ENCODE measurements around the gene SOX15.
"Not testable (repeated sequence)": the region's sequence is repeated elsewhere in the genome, so short reads cannot be mapped to it uniquely, and the experiment has no call there.

Gene SOX15

DNA sequence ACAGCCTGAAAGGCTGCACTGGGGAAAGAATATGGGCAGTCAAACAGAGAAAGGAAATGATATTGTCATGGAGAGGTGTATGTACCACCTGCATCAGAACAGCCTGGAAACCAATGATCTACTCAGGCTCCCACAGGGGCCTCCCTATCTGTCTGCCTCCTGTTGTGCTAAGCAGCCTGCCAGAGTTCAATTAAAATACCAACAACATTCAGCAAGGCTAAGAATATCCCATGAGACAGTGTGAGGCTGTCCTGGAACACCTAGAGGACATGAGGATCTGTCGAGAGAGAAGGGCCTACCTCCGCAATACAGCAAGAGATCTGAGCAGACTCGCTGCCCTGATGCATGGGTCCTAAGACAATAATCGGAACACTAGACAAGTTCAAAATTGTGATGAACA, 16.4 kb upstream of the SOX15 start:
- DNase-seq: no peak

GRCh38 chr17:7597561-7597960, 7.7 kb upstream of the SOX15 start:
- not testable (repeated sequence) for DNase-seq

GRCh38 chr17:7593296-7593695, 3.4 kb upstream of the SOX15 start:
- no peak for DNase-seq

GRCh38 chr17:7592422-7593021, 2.6 kb upstream of the SOX15 start:
- DNase-seq: no peak

GRCh38 chr17:7591596-7591995, 1.7 kb upstream of the SOX15 start:
- no peak for DNase-seq

DNA sequence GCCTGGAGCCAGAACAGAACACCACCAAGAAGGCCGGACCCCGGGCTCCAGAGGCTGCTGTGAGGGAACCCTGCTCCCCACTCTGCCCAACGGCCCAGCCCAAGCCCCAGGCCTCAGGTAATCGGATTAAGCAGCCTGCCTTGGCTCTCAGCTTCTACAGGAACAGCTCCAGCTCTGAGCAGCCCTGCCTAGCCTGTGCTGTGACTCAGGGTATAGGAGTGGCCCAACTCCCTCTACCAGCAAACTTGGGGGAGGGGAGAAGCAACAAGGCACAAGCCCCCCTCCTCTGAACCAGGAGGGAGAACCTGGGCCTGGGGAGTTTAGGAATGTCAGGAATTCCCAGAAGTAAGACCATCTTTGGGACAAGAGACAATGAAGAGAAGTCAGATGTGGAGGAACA, 849 bp upstream of the SOX15 start:
- no peak for DNase-seq

DNA sequence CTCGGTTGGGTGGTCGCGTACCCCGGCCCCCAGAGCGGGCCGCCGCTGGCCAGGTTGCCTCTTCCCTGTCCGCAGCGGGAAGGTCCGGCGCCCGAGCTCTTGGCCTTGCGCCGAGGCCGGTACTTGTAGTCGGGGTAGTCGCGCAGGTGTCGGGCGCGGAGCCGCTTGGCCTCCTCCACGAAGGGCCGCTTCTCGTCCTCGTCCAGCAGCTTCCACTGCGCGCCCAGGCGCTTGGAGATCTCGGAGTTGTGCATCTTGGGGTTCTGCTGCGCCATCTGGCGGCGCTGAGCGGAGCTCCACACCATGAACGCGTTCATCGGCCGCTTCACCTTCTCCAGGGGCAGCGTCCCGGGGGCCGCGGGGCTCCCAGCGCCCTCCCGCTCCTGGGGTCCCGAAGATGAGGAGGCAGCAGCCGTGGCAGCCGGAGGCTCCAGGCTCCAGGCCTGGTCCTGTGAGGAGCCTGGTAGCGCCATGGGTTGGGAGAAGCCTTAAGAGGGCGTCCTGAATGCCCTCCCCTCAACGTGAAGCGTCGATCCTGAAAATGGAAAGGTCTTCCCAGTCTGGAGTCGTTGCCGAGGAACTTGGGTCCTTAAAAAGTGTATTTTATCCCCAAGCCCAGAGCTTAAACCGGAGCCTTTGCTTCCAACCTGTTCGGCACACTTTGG, 558 bp downstream of the SOX15 start:
- DNase-seq: no peak

DNA sequence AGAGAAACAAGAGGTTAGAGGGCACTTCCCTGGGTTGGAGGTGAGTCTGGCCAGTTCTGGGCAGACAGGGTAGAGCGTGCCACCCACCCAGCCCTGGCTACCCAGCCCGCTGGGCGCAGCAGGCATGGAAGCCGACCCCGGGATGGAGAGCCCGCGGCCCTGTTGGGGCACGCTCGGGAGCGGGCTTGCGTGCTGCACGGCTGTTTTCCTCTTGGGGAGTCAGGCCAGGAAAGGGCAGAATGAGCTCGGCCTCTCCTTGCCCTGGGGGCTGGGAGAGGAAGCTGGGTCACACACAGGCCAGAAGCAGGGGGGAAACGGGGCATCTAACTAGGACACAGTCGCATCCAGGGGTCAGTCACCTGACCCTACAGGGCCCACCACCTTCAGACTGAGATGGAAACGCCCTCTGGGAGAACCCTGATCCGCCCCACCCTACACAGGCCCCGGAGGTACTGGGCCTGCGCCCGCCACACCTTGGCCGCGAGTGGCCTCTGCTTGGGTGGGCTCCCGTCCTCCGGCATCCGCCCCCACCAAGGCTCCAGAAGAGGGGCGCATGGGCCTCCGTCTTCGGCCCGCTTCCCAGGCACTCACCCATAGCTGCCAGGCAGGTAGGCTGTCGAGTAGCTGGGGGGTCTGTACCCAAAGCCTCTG, 1.2 kb downstream of the SOX15 start:
- DNase-seq: no peak

GRCh38 chr17:7587420-7588151, 2.3 kb downstream of the SOX15 start:
- DNase-seq: no peak

DNA sequence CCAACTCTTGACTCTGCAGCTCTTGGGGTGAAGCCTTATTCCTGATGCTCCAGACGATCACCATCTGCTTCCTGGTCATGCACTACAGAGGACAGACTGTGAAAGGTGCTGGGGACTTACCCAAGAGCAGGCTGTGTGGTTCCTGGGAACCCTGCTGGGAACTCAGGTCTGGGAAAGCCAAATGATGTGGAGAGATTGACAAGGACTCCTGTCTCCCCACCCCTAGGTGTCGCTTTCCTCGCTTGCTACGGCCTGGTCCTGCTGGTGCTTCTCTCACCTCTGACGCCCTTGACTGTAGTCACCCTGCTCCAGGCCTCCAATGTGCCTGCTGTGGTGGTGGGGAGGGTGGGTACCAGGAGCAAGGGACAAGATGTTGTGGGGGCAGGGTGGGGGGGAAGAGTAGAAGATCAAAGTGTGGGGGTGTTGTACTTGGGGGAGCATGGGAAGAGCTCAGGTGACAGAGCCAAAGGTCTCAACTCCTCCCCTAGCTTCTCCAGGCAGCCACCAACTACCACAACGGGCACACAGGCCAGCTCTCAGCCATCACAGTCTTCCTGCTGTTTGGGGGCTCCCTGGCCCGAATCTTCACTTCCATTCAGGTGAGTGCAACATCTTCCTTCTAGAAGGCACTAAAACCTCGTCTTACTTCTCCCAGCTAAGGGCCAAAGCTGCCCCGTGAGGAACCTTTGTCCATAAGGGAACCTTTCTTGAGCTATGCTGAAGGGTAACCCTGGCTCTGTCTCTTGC, 3.0 kb downstream of the SOX15 start:
- DNase-seq: no peak

- DNase-seq: peak; percentile 92
Observed at GRCh38 chr17:7583253-7584109, 6.4 kb downstream of the SOX15 start, which contains the start of gene MPDU1. TSS of gene MPDU1 (plus strand) at chr17:7583852. CDS start at chr17:7583863, 11 bp downstream.

DNA sequence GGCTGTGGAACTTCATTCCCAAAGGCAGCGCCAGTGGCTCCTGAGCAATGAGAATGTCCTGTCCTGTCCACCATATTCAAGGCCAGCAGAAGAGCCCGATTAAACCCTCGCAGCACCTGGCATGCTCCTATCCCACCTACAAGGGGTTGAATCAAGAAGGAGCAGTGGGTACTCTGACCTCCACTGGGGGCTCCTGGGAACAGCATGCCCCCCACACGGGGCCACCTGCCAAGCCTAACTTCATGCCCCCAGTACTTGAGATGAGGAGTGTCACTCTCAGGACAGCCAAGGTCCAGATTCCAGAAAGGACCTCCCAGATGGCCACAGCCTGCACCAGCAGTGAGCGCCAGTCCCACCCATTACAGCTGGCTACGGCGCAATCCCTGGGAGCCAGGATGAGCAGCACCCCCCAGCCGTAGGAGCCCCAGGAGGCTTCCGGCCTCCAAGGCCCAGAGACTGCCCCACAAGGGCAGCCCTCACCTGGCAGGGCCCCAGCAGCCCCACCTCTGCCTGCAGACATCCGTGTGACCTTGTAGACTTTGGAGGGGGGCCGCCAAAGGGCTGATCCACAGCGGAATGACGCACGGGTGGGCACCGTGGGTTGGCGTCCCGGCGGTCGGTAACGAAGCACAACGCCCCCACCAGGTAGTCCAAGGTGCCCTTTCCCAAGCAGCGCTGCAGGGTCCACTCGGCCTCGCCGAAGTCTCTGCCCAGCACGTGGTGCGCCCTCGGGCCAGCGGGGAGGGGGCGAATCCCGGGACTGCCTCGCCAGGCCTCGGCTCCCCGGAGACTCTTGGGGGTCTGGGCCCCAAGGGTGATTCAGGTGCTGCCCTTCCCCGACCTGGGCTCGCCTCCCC, 7.3 kb downstream of the SOX15 start:
- DNase-seq: no peak

DNA sequence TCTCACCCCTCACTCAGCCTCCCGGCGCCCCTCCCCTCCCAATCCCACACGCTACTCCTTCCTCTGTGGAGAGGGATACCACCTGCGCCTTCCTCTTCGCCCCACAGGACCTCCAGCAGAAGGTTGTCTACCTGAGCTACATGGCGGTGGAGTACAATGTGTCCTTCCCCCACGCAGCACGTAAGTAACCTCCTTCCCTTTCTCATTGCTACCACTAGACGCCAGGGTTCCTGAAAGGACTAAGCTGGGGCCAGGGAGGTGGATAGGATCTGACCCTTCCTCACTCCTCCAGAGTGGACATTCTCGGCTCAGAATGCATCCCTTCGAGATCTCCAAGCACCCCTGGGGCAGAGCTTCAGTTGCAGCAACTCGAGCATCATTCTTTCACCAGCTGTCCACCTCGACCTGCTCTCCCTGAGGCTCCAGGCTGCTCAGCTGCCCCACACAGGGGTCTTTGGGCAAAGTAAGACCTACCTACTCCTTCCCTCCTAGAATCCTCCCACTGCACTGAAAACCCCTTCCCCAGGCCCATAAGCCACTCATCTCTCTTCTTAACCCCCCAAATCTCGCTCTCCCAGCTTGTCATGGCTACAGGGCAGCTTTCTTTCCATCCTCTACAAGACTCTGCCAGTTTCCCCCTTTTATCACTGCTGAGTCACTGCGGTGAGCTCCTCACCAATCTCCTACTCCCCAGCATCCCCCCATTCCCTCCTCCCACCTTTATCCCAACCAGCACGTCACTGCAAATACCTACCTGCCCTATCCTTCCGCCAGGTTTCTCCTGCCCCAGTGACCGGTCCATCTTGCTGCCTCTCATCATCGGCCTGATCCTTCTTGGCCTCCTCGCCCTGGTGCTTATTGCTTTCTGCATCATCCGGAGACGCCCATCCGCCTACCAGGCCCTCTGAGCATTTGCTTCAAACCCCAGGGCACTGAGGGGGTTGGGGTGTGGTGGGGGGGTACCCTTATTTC, 9.0 kb downstream of the SOX15 start:
- DNase-seq: no peak

- DNase-seq: no peak
Observed at GRCh38 chr17:7579834-7580603, 9.9 kb downstream of the SOX15 start.

- DNase-seq: peak; percentile 48
Observed at GRCh38 chr17:7579001-7579833, 10.7 kb downstream of the SOX15 start, which contains the start of gene CD68. TSS of gene CD68 (plus strand) at chr17:7579638. CDS start at chr17:7579678, 40 bp downstream.

- DNase-seq: no peak
Observed at GRCh38 chr17:7577327-7578199, 12.3 kb downstream of the SOX15 start.

Measured in GDM1 (cell line).